HG03442 (cell line): Measurements from ENCODE around the gene MTA3.

Experiments used
- ATAC-seq: cut with Tn5 transposase; IDR thresholded peaks from one replicate; pipeline ENCODE4 v1.9.1; 2021; ENCODE audit warnings: mild to moderate bottlenecking, moderate library complexity; ENCODE audit not compliant: unreplicated experiment

The MTA3 gene

DNA sequence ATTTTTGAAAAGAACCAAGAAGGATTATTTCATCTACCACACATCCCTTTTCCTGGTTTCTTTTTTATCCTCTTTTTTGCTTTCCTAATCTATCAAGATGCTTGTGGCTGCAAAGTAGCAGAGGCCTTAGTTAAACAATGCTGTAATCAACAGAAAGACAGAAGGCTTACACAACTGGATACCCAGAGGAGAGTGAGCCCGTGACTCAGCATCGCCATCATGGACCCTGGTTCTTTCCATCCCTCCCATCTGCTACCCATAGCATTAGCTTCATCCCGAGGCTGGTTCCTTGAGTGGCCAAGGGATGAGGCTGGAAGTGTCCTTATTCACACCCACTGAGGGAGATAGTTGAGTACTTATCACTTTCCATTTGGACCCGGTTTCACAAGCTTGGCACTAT lies 231.4 kb downstream of the MTA3 start:
- ATAC-seq = no peak

DNA sequence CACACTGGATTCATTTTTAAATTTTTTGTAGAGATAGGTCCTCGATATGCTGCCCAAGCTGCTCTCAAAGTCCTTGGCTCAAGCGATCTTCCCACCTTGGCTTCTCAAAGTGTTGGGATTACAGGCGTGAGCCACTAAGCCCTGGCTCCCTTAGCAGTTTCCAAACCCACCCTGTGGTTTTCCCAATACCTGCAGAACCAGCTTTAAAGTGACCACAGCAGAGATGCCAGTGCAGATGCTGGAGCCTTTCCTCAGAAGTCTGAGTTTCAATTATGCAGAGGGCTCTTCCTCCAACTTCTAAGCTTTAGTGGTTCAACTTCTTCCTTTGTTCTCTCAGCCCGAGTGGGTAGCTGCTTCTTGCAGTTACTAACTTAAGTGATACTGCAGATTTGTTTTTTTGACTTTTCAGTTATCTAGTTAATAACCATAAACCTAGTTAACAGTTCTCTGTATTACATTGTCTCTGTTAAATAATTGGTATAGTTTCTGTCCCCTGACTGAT lies 232.1 kb downstream of the MTA3 start:
- no peak for ATAC-seq

- ATAC-seq = no peak
These were observed 232.5 kb downstream of the MTA3 start for GRCh38 chr2:42800981-42801380.

- ATAC-seq = no peak
These were observed 232.9 kb downstream of the MTA3 start for GRCh38 chr2:42801381-42801780.

DNA sequence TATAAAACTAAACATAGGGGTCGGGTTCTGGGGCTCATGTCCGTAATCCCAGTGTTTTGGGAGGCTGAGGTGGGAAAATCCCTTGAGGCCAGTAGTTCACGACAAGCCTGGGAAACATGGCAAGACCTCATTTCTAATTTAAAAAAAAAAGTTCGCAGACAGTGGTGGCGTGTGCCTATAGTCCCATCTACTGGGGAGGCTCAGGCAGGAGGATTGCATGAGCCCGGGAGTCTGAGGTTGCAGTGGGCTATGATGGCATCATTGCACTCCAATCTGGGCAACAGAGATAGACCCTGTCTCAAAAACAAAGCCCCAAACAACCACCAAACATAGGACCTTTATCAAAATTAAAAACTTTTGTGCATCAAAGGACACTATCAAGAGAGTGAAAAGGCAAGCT lies 233.7 kb downstream of the MTA3 start:
- ATAC-seq = no peak

GRCh38 chr2:42804338-42804737 lies 235.9 kb downstream of the MTA3 start:
- ATAC-seq = no peak

- ATAC-seq = no peak
These were observed 236.5 kb downstream of the MTA3 start for GRCh38 chr2:42804891-42805290.
